A673 (cell line): ENCODE data around the gene P2RY2. TPM values are rescaled to one million over a fixed set of nuclear protein-coding genes. Genes with fewer than 3 reads are reported as not detected.

ENCODE experiments used
- BruUV-seq: library from RNA; stranded (reverse); fragments of 400-500 nt; replicated peaks from 2 replicates; lab custom pipeline; 2021; lab: Mats Ljungman, UMichigan
- CTCF ChIA-PET: fragments of 300-600 bp; sonication (Branson Sonifier 250); formaldehyde crosslinking; loops from one replicate; lab custom pipeline; 2022; ENCODE audit warnings: antibody characterized with exemption; lab: Charles Lee
- POLR2A ChIA-PET: fragments of 300-600 bp; sonication (Branson Sonifier 250); formaldehyde crosslinking; loops from one replicate; lab custom pipeline; 2022; ENCODE audit warnings: antibody characterized with exemption; ENCODE audit not compliant: low non-redundant PET; lab: Charles Lee
- DNase-seq: peaks from one replicate; pipeline ENCODE4 v3.0.0-alpha.2; 2015; ENCODE audit warnings: low spot score
- H3K27ac ChIP-seq: fragments of 200-600 bp; sonication (generic); 2 replicates; pipeline ENCODE4 v1.5.1; 2016; ENCODE audit warnings: mixed run types, low read depth, mild to moderate bottlenecking, mixed read lengths, antibody characterized with exemption, low read length; ENCODE audit not compliant: poor library complexity, severe bottlenecking
- H3K27me3 ChIP-seq: fragments of 200-600 bp; sonication (generic); replicated peaks from 2 replicates; pipeline ENCODE4 v1.6.1; 2017; ENCODE audit warnings: mixed run types, low read depth, mild to moderate bottlenecking, mixed read lengths, antibody characterized with exemption, low read length; ENCODE audit not compliant: insufficient read depth, poor library complexity
- H3K36me3 ChIP-seq: fragments of 200-600 bp; sonication (generic); 2 replicates; pipeline ENCODE4 v1.6.1; 2016; ENCODE audit warnings: mixed run types, mild to moderate bottlenecking, mixed read lengths, antibody characterized with exemption, low read length; ENCODE audit not compliant: insufficient read depth, poor library complexity, severe bottlenecking
- H3K4me1 ChIP-seq: fragments of 200-600 bp; sonication (generic); 2 replicates; pipeline ENCODE4 v1.6.1; 2017; ENCODE audit warnings: mixed run types, mild to moderate bottlenecking, mixed read lengths, antibody characterized with exemption, low read length; ENCODE audit not compliant: insufficient read depth, poor library complexity, severe bottlenecking
- H3K4me3 ChIP-seq: fragments of 200-600 bp; sonication (generic); 2 replicates; pipeline ENCODE4 v1.5.1; 2016; ENCODE audit warnings: low read depth, mixed run types, mild to moderate bottlenecking, mixed read lengths, low read length; ENCODE audit not compliant: poor library complexity, severe bottlenecking
- H3K9me3 ChIP-seq: fragments of 200-600 bp; sonication (generic); 2 replicates; pipeline ENCODE4 v1.6.1; 2016; ENCODE audit warnings: mixed run types, low read depth, mild to moderate bottlenecking, mixed read lengths, antibody characterized with exemption, low read length; ENCODE audit not compliant: poor library complexity, severe bottlenecking
- CTCF ChIP-seq: fragments of 300-800, 200-600 bp; sonication (generic); conservative IDR thresholded peaks from 2 replicates; pipeline ENCODE4 v1.5.1; 2017; ENCODE audit warnings: low read depth, mild to moderate bottlenecking, antibody characterized with exemption, low read length, moderate library complexity, mixed read lengths
- EZH2 ChIP-seq: fragments of 200-600 bp; sonication (generic); IDR thresholded peaks from 2 replicates; pipeline ENCODE4 v1.6.1; 2017; ENCODE audit warnings: borderline replicate concordance, low read depth, mild to moderate bottlenecking, mixed read lengths, antibody characterized with exemption, low read length; ENCODE audit not compliant: poor library complexity, severe bottlenecking
- intact Hi-C: fragments of 100-400 bp; cut with micrococcal nuclease; formaldehyde crosslinking; loops from one replicate; pipeline ENCODE4 v1.10.0; 2022; ENCODE audit not compliant: unreplicated experiment
- total RNA-seq: library from RNA; stranded (reverse); gene quantifications from 2 replicates; pipeline ENCODE4 v1.2.3, GENCODE V29; 2021

Gene P2RY2
- total RNA-seq, 1 experiment from 2014 or later, result not detected

DNA sequence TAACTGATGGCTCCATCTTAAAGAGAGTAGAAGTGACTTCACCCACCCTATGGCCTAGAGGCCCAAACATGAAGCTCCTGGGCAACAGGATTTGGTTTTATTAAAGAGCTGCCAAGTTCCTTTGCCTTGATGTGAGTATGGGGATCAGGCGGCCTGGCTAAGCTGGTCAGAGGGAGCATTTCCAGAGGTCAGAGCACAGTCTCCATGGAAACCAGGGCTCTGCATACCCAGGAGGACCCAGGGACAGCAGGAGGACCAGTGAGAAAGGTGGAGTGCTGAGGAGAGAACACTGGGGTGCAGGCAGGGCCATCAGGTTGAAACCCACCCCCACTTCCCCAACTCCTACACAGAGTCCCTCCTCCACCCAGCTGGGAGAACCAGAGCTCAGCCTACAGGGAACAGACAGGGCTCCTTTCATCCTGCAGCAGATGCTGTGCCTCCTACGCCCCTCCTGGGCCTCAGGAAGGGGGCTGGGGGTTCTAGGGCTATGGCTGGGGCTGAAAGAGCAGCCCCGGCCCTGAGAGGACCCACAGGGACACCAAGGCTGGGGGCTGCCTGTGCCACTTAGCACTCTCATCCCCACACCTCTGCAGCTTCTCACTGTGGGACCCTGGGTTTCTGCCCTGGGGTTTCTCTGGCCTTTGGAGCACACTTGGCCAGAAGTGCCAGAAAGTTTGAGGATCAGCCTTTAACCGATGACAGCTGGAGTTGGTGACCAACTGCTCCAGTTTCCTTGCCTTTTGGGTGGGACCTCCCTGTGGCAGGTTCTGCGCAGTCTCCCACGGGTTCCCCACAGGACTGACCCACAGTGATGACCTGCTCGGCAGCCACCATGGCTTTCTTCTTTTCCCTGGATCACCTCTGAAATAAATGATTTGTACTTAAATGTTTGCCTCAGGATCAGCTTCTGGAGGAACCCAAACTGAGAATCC is 40.3 kb downstream of the P2RY2 start:
- Histone ChIP-seq H3K27ac (no peak overlapping the region), H3K27me3 (no peaks in the 10 kb centered on the region), H3K9me3 (no peaks in the 10 kb centered on the region), H3K4me1 (no peaks in the 10 kb centered on the region), H3K4me3 (no peak overlapping the region), H3K36me3 (no peaks in the 10 kb centered on the region)
- no peak for DNase-seq
- BruUV-seq, result no TSS peak
- intact Hi-C loops, result no loop called here
- TF ChIP-seq CTCF, result no peak
- no peak for TF ChIP-seq EZH2
- POLR2A ChIA-PET, result no interaction called here
- CTCF ChIA-PET, result no interaction called here

GRCh38 chr11:73259406-73260126 is 41.5 kb downstream of the P2RY2 start:
- TF ChIP-seq EZH2, result no peak
- Histone ChIP-seq H3K27ac (no peak overlapping the region), H3K4me3 (no peak overlapping the region), H3K4me1 (no peaks in the 10 kb centered on the region), H3K36me3 (no peaks in the 10 kb centered on the region), H3K27me3 (peaks cover 8% of the 10 kb centered on the region), H3K9me3 (no peaks in the 10 kb centered on the region)
- intact Hi-C loops, result no loop called here
- BruUV-seq, result no TSS peak
- ChIA-PET POLR2A (no interaction called here), CTCF (no interaction called here)
- DNase-seq, result no peak

DNA sequence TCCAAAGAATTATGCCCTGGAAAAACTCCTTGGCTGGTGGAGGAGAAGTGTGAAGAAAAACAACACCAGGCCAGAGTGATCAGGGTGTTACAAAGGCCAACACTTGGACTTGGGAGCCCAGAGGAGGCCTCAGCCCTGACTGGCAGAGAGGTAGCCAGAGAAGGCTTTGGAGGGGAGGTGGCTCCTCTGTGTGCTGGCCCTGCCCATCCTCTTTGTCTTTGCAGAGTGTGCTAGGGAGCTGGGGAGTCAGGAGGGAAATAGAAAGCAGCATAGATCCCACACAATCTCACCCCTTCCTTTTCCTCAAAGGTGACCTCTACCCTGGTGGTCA is 42.0 kb downstream of the P2RY2 start:
- Histone ChIP-seq H3K4me3 (no peak overlapping the region), H3K4me1 (no peaks in the 10 kb centered on the region), H3K36me3 (no peaks in the 10 kb centered on the region), H3K9me3 (no peaks in the 10 kb centered on the region), H3K27ac (no peak overlapping the region), H3K27me3 (peaks cover 13% of the 10 kb centered on the region)
- intact Hi-C loops, result no loop called here
- no peak for TF ChIP-seq CTCF
- no peak for DNase-seq
- BruUV-seq, result no TSS peak
- ChIA-PET POLR2A (no interaction called here), CTCF (no interaction called here)
